Inflammatory macrophage treated with lipopolysaccharide for 1 hour (primary cell): ENCODE results near the gene PTPRJ.

Experiments
- DNase-seq, 2 donors: peaks; one replicate each; pipeline ENCODE4 v3.0.0-alpha.2; 2020 to 2022

Gene PTPRJ

GRCh38 chr11:47969401-47969800 is 11.0 kb upstream of the PTPRJ start:
- DNase-seq: no peak

GRCh38 chr11:47971501-47971900 is 8.9 kb upstream of the PTPRJ start:
- DNase-seq: no peak

GRCh38 chr11:47973173-47973572 is 7.2 kb upstream of the PTPRJ start:
- DNase-seq: no peak

- no peak for DNase-seq
Observed at GRCh38 chr11:47976931-47977330, 3.4 kb upstream of the PTPRJ start.

- no peak for DNase-seq
Observed at GRCh38 chr11:47977623-47978022, 2.7 kb upstream of the PTPRJ start.

- no peak for DNase-seq
Observed at GRCh38 chr11:47979378-47980087, 826 bp upstream of the PTPRJ start.

- DNase-seq: no peak
Observed at GRCh38 chr11:47980907-47981621, 705 bp downstream of the PTPRJ start.

GRCh38 chr11:47981667-47982404 is 1.5 kb downstream of the PTPRJ start:
- peak; percentile 93 to 94 for DNase-seq

GRCh38 chr11:47982616-47983015 is 2.3 kb downstream of the PTPRJ start:
- peak; percentile 74 to 79 for DNase-seq

GRCh38 chr11:47983464-47984397 is 3.4 kb downstream of the PTPRJ start:
- DNase-seq: peak; percentile 76 to 77

GRCh38 chr11:47986219-47986618 is 5.9 kb downstream of the PTPRJ start:
- DNase-seq: no peak

- no peak for DNase-seq
Observed at GRCh38 chr11:47986742-47987141, 6.4 kb downstream of the PTPRJ start.

- peak in 1 of 2 donors; percentile 74 for DNase-seq
Observed at GRCh38 chr11:47987310-47987709, 7.0 kb downstream of the PTPRJ start.

- peak; percentile 94 to 98 for DNase-seq
Observed at GRCh38 chr11:47987781-47988180, 7.4 kb downstream of the PTPRJ start.

GRCh38 chr11:47989779-47990178 is 9.4 kb downstream of the PTPRJ start:
- DNase-seq: no peak

- DNase-seq: no peak
Observed at GRCh38 chr11:47991266-47991830, 11.0 kb downstream of the PTPRJ start.

GRCh38 chr11:47991894-47992293 is 11.5 kb downstream of the PTPRJ start:
- DNase-seq: no peak

- peak in 1 of 2 donors; percentile 62 for DNase-seq
Observed at GRCh38 chr11:47992959-47993820, 12.8 kb downstream of the PTPRJ start.

GRCh38 chr11:47994417-47994816 is 14.1 kb downstream of the PTPRJ start:
- no peak for DNase-seq

GRCh38 chr11:47995360-47995769 is 15.0 kb downstream of the PTPRJ start:
- peak; percentile 65 to 85 for DNase-seq
